Mucosa of descending colon (tissue), 3 donors: ENCODE results near the gene EFCC1. TPM values are rescaled to one million over a fixed set of nuclear protein-coding genes. Genes with fewer than 3 reads are reported as not detected.
"Not testable (repeated sequence)": the region's sequence is repeated elsewhere in the genome, so short reads cannot be mapped to it uniquely, and the experiment has no call there.

Source experiments
- ATAC-seq: fragments of 200-7000 bp; cut with Tn5 transposase; one replicate; pipeline ENCODE4 v1.9.1; 2020; ENCODE audit warnings: mild to moderate bottlenecking, moderate library complexity
- DNase-seq, 3 donors: peaks; one replicate each; pipeline ENCODE4 v3.0.0-alpha.2; 2020
- H3K36me3 ChIP-seq: fragments of 200-600 bp; one replicate; pipeline ENCODE4 v1.8.0; 2021; ENCODE audit warnings: low read depth, mild to moderate bottlenecking
- H3K4me1 ChIP-seq: fragments of 200-600 bp; one replicate; pipeline ENCODE4 v1.8.0; 2021; ENCODE audit warnings: low read depth, mild to moderate bottlenecking
- H3K4me3 ChIP-seq: fragments of 200-600 bp; one replicate; pipeline ENCODE4 v1.8.0; 2021; ENCODE audit warnings: mild to moderate bottlenecking
- H3K9me3 ChIP-seq: fragments of 200-600 bp; one replicate; pipeline ENCODE4 v1.8.0; 2021; ENCODE audit warnings: mild to moderate bottlenecking
- intact Hi-C, 2 donors: fragments of 100-400 bp; cut with DNase I in 1 of 2; cut with micrococcal nuclease in 1 of 2; formaldehyde crosslinking; loops; one replicate each; pipeline versions ENCODE4 v1.11.0 to v1.11.1; 2022; cut with DNase I, micrococcal nuclease
- total RNA-seq, 3 donors: library from RNA; stranded (reverse); fragmentation: NEBNext Ultra II Directional in 2 of 3; extraction: Animal tissue kit (Norgen Biotek cat#: 25700) in 2 of 3; gene quantifications; one replicate each; pipeline versions ENCODE4 v1.2.1 to v1.2.4, GENCODE V29; 2021 to 2023
- TF ChIP-seq, protein P1 (sequence below): fragments of 200-600 bp; IDR thresholded peaks from one replicate; pipeline ENCODE4 v1.8.0; 2022; ENCODE audit warnings: antibody characterized with exemption, mild to moderate bottlenecking
- donor health status: DM: no; HTN: no; CAD: no; lungs with moderate emphysema.
- donor health status: DM: no; HTN: no; CAD: no.
- donor health status: DM: no; HTN: yes; CAD: no.

The EFCC1 gene
- total RNA-seq, 3 donors from 2014 or later: 1.8 to 12.0 (median 3.6) TPM

GRCh38 chr3:129063091-129063640, 62.1 kb downstream of the EFCC1 start:
- H3K4me1 ChIP-seq: peaks cover 33% of the 10 kb centered on the region
- DNase-seq (peak in 2 of 3 donors; percentile 37 to 50), ATAC-seq (no peak)
- intact Hi-C loops: no loop called here
- H3K4me3 ChIP-seq: no peak overlapping the region
- TF ChIP-seq, protein P1, sequence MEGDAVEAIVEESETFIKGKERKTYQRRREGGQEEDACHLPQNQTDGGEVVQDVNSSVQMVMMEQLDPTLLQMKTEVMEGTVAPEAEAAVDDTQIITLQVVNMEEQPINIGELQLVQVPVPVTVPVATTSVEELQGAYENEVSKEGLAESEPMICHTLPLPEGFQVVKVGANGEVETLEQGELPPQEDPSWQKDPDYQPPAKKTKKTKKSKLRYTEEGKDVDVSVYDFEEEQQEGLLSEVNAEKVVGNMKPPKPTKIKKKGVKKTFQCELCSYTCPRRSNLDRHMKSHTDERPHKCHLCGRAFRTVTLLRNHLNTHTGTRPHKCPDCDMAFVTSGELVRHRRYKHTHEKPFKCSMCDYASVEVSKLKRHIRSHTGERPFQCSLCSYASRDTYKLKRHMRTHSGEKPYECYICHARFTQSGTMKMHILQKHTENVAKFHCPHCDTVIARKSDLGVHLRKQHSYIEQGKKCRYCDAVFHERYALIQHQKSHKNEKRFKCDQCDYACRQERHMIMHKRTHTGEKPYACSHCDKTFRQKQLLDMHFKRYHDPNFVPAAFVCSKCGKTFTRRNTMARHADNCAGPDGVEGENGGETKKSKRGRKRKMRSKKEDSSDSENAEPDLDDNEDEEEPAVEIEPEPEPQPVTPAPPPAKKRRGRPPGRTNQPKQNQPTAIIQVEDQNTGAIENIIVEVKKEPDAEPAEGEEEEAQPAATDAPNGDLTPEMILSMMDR: no peak
- H3K36me3 ChIP-seq: no peaks in the 10 kb centered on the region
- peaks cover 2% of the 10 kb centered on the region for H3K9me3 ChIP-seq

DNA sequence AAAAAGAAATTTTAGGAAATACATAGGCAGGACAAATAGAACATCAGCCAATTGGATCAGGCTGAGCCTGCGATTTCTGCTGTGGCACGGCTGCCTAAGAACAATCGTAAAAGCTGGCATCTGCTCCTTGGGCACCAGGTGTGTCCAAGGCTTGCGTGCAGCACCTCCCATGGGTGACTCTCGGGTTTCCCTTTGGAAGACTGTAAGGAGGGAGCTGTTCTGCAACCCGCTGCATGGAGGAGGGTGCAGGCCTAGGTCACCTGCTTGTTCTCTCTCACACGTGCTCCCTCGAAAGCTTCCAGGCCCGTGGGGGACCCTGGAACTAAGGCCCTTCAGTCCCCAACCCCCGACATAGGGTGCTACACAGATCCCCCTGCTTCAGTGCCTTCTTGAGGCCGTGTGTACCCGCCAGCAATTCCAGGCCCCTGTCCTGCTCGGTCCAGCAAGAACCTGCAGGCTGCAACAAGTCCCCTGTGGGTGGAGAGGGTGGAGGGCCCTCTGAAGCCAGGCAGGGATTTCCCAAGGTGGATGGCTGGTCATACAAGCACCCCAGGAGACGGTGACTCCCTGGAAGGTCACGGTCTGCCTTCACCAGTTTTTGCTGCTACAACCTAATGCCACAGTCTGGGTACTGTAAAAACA, 62.9 kb downstream of the EFCC1 start:
- peaks cover 25% of the 10 kb centered on the region for H3K4me1 ChIP-seq
- H3K36me3 ChIP-seq: no peaks in the 10 kb centered on the region
- DNase-seq: peak; percentile 72 to 79 (median 75)
- TF ChIP-seq, protein P1: no peak
- peak; percentile 71 for ATAC-seq
- no peak overlapping the region for H3K4me3 ChIP-seq
- peaks cover 4% of the 10 kb centered on the region for H3K9me3 ChIP-seq
- intact Hi-C loops: no loop called here

GRCh38 chr3:129065016-129065719, 64.1 kb downstream of the EFCC1 start:
- DNase-seq: peak; percentile 84 to 87 (median 85)
- Histone ChIP-seq H3K36me3 (no peaks in the 10 kb centered on the region), H3K9me3 (peaks cover 4% of the 10 kb centered on the region), H3K4me3 (no peak overlapping the region), H3K4me1 (peaks cover 25% of the 10 kb centered on the region)
- intact Hi-C loops: no loop called here
- ATAC-seq: peak; percentile 85
- TF ChIP-seq, protein P1: no peak

DNA sequence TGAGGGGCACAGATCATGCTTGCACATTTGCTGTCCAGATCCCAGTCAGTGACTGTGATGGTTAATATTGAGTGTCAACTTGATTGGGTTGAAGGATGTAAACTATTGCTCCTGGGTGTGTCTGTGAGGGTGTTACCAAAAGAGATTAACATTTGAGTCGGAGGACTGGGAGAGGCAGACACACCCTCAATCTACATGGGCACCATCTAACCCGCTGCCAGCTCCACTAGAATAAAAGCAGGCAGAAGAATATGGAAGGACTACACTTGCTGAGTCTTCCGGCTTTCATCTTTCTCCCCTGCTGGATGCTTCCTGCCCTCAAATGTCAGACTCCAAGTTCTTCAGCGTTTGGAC, 64.6 kb downstream of the EFCC1 start:
- no peaks in the 10 kb centered on the region for H3K36me3 ChIP-seq
- ATAC-seq (peak; percentile 57), DNase-seq (peak in 2 of 3 donors; percentile 45 to 66)
- peaks cover 25% of the 10 kb centered on the region for H3K4me1 ChIP-seq
- H3K9me3 ChIP-seq: peaks cover 4% of the 10 kb centered on the region
- no peak overlapping the region for H3K4me3 ChIP-seq
- TF ChIP-seq, protein P1: no peak
- intact Hi-C loops: no loop called here

DNA sequence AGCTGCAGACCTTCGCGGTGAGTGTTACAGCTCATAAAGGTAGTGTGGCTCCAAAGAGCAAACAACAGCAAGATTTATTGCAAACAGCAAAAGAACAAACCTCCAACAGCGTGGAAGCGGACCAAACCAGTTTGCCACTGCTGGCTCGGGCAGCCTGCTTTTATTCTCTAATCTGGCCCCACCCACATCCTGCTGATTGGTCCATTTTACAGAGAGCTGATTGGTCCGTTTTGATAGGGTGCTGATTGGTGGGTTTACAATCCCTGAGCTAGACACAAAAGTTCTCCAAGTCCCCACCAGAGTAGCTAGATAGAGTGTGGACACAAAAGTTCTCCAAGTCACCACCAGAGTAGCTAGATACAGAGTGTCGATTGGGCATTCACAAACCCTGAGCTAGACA, 66.6 kb downstream of the EFCC1 start:
- H3K4me1 ChIP-seq: peaks cover 25% of the 10 kb centered on the region
- peak in 2 of 3 donors; percentile 78 to 83 for DNase-seq
- H3K9me3 ChIP-seq, H3K4me3 ChIP-seq, intact Hi-C loops, H3K36me3 ChIP-seq: not testable (repeated sequence)
- peak; percentile 43 for ATAC-seq

DNA sequence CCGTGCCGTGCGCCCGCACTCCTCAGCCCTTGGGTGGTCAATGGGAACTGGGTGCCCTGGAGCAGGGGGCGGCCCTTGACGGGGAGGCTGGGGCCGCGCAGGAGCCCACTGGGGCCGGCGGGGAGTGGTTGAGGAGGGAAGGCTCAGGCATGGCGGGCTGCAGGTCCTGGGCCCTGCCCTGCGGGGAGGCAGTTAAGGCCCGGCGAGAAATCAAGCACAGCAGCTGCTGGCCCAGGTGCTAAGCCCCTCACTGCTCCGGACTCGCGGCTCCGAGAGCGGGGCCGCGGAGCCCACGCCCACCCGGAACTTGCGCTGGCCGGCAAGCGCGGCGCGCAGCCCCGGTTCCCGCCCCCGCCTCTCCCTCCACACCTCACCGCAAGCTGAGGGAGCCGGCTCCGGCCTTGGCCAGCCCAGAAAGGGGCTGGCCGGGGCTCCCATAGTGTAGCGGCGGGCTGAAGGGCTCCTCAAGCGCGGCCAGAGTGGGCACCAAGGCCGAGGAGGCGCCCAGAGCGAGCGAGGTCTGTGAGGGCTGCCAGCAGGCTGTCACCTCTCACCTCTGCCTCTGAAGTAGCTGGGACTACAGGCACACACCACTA, 67.3 kb downstream of the EFCC1 start:
- Histone ChIP-seq H3K9me3 (peaks cover 4% of the 10 kb centered on the region), H3K4me3 (no peak overlapping the region), H3K4me1 (peaks cover 19% of the 10 kb centered on the region), H3K36me3 (no peaks in the 10 kb centered on the region)
- TF ChIP-seq, protein P1: no peak
- DNase-seq: peak in 1 of 3 donors; percentile 56
- intact Hi-C loops: no loop called here
- no peak for ATAC-seq

DNA sequence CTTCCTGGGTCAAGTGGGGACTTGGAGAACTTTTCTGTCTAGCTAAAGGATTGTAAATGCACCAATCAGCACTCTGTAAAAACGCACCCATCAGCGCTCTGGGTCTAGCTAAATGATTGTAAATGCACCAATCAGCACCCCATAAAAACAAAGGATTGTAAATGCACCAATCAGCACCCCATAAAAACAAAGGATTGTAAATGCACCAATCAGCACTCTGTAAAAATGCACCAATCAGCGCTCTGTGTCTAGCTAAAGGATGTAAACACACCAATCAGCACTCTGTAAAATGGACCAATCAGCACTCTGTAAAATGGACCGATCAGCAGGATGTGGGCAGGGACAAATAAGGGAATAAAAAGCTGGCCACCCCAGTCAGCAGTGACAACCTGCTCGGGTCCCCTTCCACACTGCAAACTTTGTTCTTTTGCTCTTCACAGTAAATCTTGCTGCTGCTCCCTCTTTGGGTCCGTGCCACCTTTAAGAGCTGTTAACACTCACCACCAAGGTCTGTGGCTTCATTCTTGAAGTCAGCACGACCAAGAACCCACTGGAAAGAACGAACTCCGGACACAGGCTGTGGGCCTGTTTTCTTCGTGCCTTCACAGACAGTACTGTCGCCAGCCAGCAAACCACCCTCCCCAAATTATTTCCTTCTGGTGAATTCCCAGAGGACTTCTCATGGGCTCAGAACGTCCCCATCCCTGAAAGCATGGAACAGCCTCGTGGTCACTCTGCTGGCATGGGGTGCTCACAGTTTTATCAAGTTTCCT, 68.4 kb downstream of the EFCC1 start:
- intact Hi-C loops, H3K36me3 ChIP-seq, H3K4me3 ChIP-seq, H3K9me3 ChIP-seq, ATAC-seq: not testable (repeated sequence)
- H3K4me1 ChIP-seq: peaks cover 12% of the 10 kb centered on the region
- DNase-seq: peak in 1 of 3 donors; percentile 12
